ENCODE results near the gene ZNF219. TPM values are rescaled to one million over a fixed set of nuclear protein-coding genes. Genes with fewer than 3 reads are reported as not detected.

The ZNF219 gene
- total RNA-seq, 5 donors from 2014 or later (not counting 1 experiment from before 2014, with no cell fraction given): 7.2 to 12.4 (median 8.1) TPM

- 98% methylated on average over 35 of the region's 45 CpGs for WGBS (ENCODE audit: insufficient coverage)
- Histone ChIP-seq H3K36me3 (ENCODE audit: control insufficient read depth in 2 of 2, extremely low read depth in 1 of 2, insufficient read depth in 1 of 2, low read length in 1 of 2) (peaks cover 0 to 4% of the 10 kb centered on the region in 2 donors), H3K4me1 (ENCODE audit: control insufficient read depth in 1 of 2, extremely low read depth in 1 of 2, insufficient read depth in 2 of 2, low read length in 2 of 2) (peaks cover 3 to 32% of the 10 kb centered on the region in 2 experiments), H3K9me3 (no peaks in the 10 kb centered on the region), H3K4me3 (ENCODE audit: control insufficient read depth in 1 of 2, extremely low read depth in 1 of 2, low read length in 1 of 2) (no peak overlapping the region), H3K27me3 (replicated peaks in 1 of 2; ENCODE audit: control insufficient read depth in 2 of 2, extremely low read depth in 1 of 2, insufficient read depth in 2 of 2, low read length in 1 of 2) (no peaks in the 10 kb centered on the region), H3K27ac (ENCODE audit: low read length) (no peak overlapping the region)
- CTCF ChIA-PET: interaction anchor here (0.6 to 3.9 kb wide), 7 partner anchors 13 to 119 kb away, joined by 4 to 50 read pairs (median 24); partner anchors contain the start of gene ARHGEF40 (in 1 of the 2)
- Mint-ChIP-seq H3K4me3 (no peak overlapping the region), H3K9me3 (no peaks in the 10 kb centered on the region), H3K27ac (no peak overlapping the region), H3K4me1 (peaks cover 26 to 35% (median 34%) of the 10 kb centered on the region in 3 donors), H3K27me3 (no peaks in the 10 kb centered on the region), H3K36me3 (peaks cover 3% of the 10 kb centered on the region)
- ATAC-seq (replicated peaks in 1 of 4) (no peak), DNase-seq (no peak)
- POLR2A ChIA-PET: interaction anchor here in 1 of 2 donors (0.7 kb wide), 1 partner anchor 102 kb away, joined by 3 read pairs; no protein-coding TSS in a partner anchor
Measured at GRCh38 chr14:21090940-21091663, 7.4 kb downstream of the ZNF219 start.

GRCh38 chr14:21090194-21090939 lies 8.1 kb downstream of the ZNF219 start:
- Mint-ChIP-seq H3K27ac (no peak overlapping the region), H3K36me3 (peaks cover 3% of the 10 kb centered on the region), H3K27me3 (no peaks in the 10 kb centered on the region), H3K9me3 (no peaks in the 10 kb centered on the region), H3K4me1 (peaks cover 27 to 39% (median 38%) of the 10 kb centered on the region in 3 donors), H3K4me3 (no peak overlapping the region)
- Histone ChIP-seq H3K4me3 (ENCODE audit: control insufficient read depth in 1 of 2, extremely low read depth in 1 of 2, low read length in 1 of 2) (no peak overlapping the region), H3K36me3 (ENCODE audit: control insufficient read depth in 2 of 2, extremely low read depth in 1 of 2, insufficient read depth in 1 of 2, low read length in 1 of 2) (peaks cover 0 to 4% of the 10 kb centered on the region in 2 donors), H3K27me3 (replicated peaks in 1 of 2; ENCODE audit: control insufficient read depth in 2 of 2, extremely low read depth in 1 of 2, insufficient read depth in 2 of 2, low read length in 1 of 2) (no peaks in the 10 kb centered on the region), H3K9me3 (no peaks in the 10 kb centered on the region), H3K27ac (ENCODE audit: low read length) (no peak overlapping the region), H3K4me1 (ENCODE audit: control insufficient read depth in 1 of 2, extremely low read depth in 1 of 2, insufficient read depth in 2 of 2, low read length in 2 of 2) (peaks cover 3 to 32% of the 10 kb centered on the region in 2 experiments)
- peak in 4 of 35 experiments; percentile 12 to 44 (median 32) for DNase-seq
- POLR2A ChIA-PET: no interaction called here
- no peak for ATAC-seq (replicated peaks in 1 of 4)
- whole genome bisulfite sequencing (ENCODE audit: insufficient coverage): 94% methylated on average over 33 of the region's 45 CpGs
- CTCF ChIA-PET: interaction anchor here (0.6 to 3.9 kb wide), 6 partner anchors 14 to 118 kb away, joined by 4 to 61 read pairs (median 13); no protein-coding TSS in a partner anchor

- H3K27ac ChIP-seq (ENCODE audit: low read length): no peak overlapping the region
- no peak for DNase-seq
- ChIA-PET POLR2A (no interaction called here), CTCF (interaction anchor here (0.6 to 3.9 kb wide), 9 partner anchors 9 to 104 kb away, joined by 3 to 61 read pairs (median 12); partner anchors contain the start of gene ZNF219 (in 1 of the 2))
- WGBS (ENCODE audit: insufficient coverage): 77% methylated on average over 3 of the region's 5 CpGs
- Mint-ChIP-seq H3K27me3 (no peaks in the 10 kb centered on the region), H3K4me3 (no peak overlapping the region), H3K4me1 (peaks cover 27 to 39% (median 38%) of the 10 kb centered on the region in 3 donors), H3K36me3 (peaks cover 3% of the 10 kb centered on the region), H3K27ac (no peak overlapping the region), H3K9me3 (no peaks in the 10 kb centered on the region)
- H3K9me3 ChIP-seq: no peaks in the 10 kb centered on the region
- no peak overlapping the region for H3K4me3 ChIP-seq (ENCODE audit: control insufficient read depth in 1 of 2, extremely low read depth in 1 of 2, low read length in 1 of 2)
- no peaks in the 10 kb centered on the region for H3K27me3 ChIP-seq (replicated peaks in 1 of 2; ENCODE audit: control insufficient read depth in 2 of 2, extremely low read depth in 1 of 2, insufficient read depth in 2 of 2, low read length in 1 of 2)
- no peak for ATAC-seq (replicated peaks in 1 of 4)
- peaks cover 3 to 32% of the 10 kb centered on the region in 2 experiments for H3K4me1 ChIP-seq (ENCODE audit: control insufficient read depth in 1 of 2, extremely low read depth in 1 of 2, insufficient read depth in 2 of 2, low read length in 2 of 2)
- peaks cover 0 to 4% of the 10 kb centered on the region in 2 donors for H3K36me3 ChIP-seq (ENCODE audit: control insufficient read depth in 2 of 2, extremely low read depth in 1 of 2, insufficient read depth in 1 of 2, low read length in 1 of 2)
Measured at GRCh38 chr14:21089877-21090193, 8.6 kb downstream of the ZNF219 start.

GRCh38 chr14:21089271-21089670 lies 9.2 kb downstream of the ZNF219 start:
- Mint-ChIP-seq H3K4me1 (peaks cover 27 to 39% (median 38%) of the 10 kb centered on the region in 3 donors), H3K36me3 (peaks cover 3% of the 10 kb centered on the region), H3K27me3 (no peaks in the 10 kb centered on the region), H3K4me3 (no peak overlapping the region), H3K9me3 (no peaks in the 10 kb centered on the region), H3K27ac (no peak overlapping the region)
- CTCF ChIA-PET: interaction anchor here (0.6 to 3.9 kb wide), 10 partner anchors 9 to 105 kb away, joined by 3 to 61 read pairs (median 10); partner anchors contain the start of genes ARHGEF40 (in 1 of the 2) and ZNF219 (in 1 of the 2)
- Histone ChIP-seq H3K36me3 (ENCODE audit: control insufficient read depth in 2 of 2, extremely low read depth in 1 of 2, insufficient read depth in 1 of 2, low read length in 1 of 2) (peaks cover 0 to 4% of the 10 kb centered on the region in 2 donors), H3K4me3 (ENCODE audit: control insufficient read depth in 1 of 2, extremely low read depth in 1 of 2, low read length in 1 of 2) (no peak overlapping the region), H3K9me3 (no peaks in the 10 kb centered on the region), H3K4me1 (ENCODE audit: control insufficient read depth in 1 of 2, extremely low read depth in 1 of 2, insufficient read depth in 2 of 2, low read length in 2 of 2) (peaks cover 3 to 32% of the 10 kb centered on the region in 2 experiments), H3K27ac (ENCODE audit: low read length) (peak overlapping the region; percentile 96), H3K27me3 (replicated peaks in 1 of 2; ENCODE audit: control insufficient read depth in 2 of 2, extremely low read depth in 1 of 2, insufficient read depth in 2 of 2, low read length in 1 of 2) (no peaks in the 10 kb centered on the region)
- POLR2A ChIA-PET: no interaction called here
- WGBS (ENCODE audit: insufficient coverage): no CpG with 5 or more reads among the region's 1 CpG
- DNase-seq (no peak), ATAC-seq (replicated peaks in 1 of 4) (no peak)

GRCh38 chr14:21088687-21089086 lies 9.8 kb downstream of the ZNF219 start:
- H3K36me3 ChIP-seq (ENCODE audit: control insufficient read depth in 2 of 2, extremely low read depth in 1 of 2, insufficient read depth in 1 of 2, low read length in 1 of 2): peaks cover 0 to 4% of the 10 kb centered on the region in 2 donors
- ChIA-PET POLR2A (no interaction called here), CTCF (interaction anchor here (0.5 to 3.9 kb wide), 9 partner anchors 10 to 74 kb away, joined by 3 to 61 read pairs (median 12); partner anchors contain the start of genes ARHGEF40 (in 1 of the 2) and ZNF219 (in 1 of the 2))
- no peaks in the 10 kb centered on the region for H3K9me3 ChIP-seq
- WGBS (ENCODE audit: insufficient coverage): 84% methylated on average over 4 of the region's 4 CpGs
- H3K4me1 ChIP-seq (ENCODE audit: control insufficient read depth in 1 of 2, extremely low read depth in 1 of 2, insufficient read depth in 2 of 2, low read length in 2 of 2): peaks cover 3 to 32% of the 10 kb centered on the region in 2 experiments
- H3K4me1 Mint-ChIP-seq: peaks cover 27 to 39% (median 38%) of the 10 kb centered on the region in 3 donors
- H3K27me3 Mint-ChIP-seq: no peaks in the 10 kb centered on the region
- peaks cover 3% of the 10 kb centered on the region for H3K36me3 Mint-ChIP-seq
- ATAC-seq (replicated peaks in 1 of 4) (no peak), DNase-seq (no peak)
- H3K9me3 Mint-ChIP-seq: no peaks in the 10 kb centered on the region
- peak overlapping the region in 1 of 2 donors; percentile 3 for H3K27ac Mint-ChIP-seq
- no peak overlapping the region for H3K4me3 Mint-ChIP-seq
- peak overlapping the region; percentile 96 for H3K27ac ChIP-seq (ENCODE audit: low read length)
- no peak overlapping the region for H3K4me3 ChIP-seq (ENCODE audit: control insufficient read depth in 1 of 2, extremely low read depth in 1 of 2, low read length in 1 of 2)
- no peaks in the 10 kb centered on the region for H3K27me3 ChIP-seq (replicated peaks in 1 of 2; ENCODE audit: control insufficient read depth in 2 of 2, extremely low read depth in 1 of 2, insufficient read depth in 2 of 2, low read length in 1 of 2)

Measured in T-cell (primary cell).